Right lung (tissue), 5 donors: ENCODE data around the gene ABCC2. TPM values are rescaled to one million over a fixed set of nuclear protein-coding genes. Genes with fewer than 3 reads are reported as not detected.
"Not testable (repeated sequence)": the region's sequence is repeated elsewhere in the genome, so short reads cannot be mapped to it uniquely, and the experiment has no call there.

ENCODE experiments used
- DNase-seq, 2 donors: peaks; one replicate each; pipeline ENCODE4 v3.0.0-alpha.2; 2013
- polyA plus RNA-seq, 5 donors: library from polyadenylated mRNA; unstranded; fragments of 120-200 nt; gene quantifications; one replicate each; pipeline versions ENCODE4 v1.2.1 to v1.2.3, GENCODE V29; 2013; ENCODE audit warnings: inconsistent platforms in 1 of 5, low replicate concordance in 1 of 5; ENCODE audit not compliant: insufficient read length in 5 of 5, insufficient read depth in 1 of 5

The ABCC2 gene
- polyA plus RNA-seq, 5 donors: 0.78 to 1.5 (median 1.2) TPM

GRCh38 chr10:99895066-99895465 lies 112.6 kb downstream of the ABCC2 start:
- DNase-seq: not testable (repeated sequence)

- DNase-seq: no peak
These were observed 113.4 kb downstream of the ABCC2 start for GRCh38 chr10:99895867-99896266.

Other genes with a start within 250 kb of the ABCC2 start
- under 1 TPM in 1 of 5 donors, not detected in 4; 0.17 TPM for gene NKX2-3, start 249.7 kb upstream of the ABCC2 start, polyA plus RNA-seq
- gene SLC25A28, start 162.2 kb upstream of the ABCC2 start, polyA plus RNA-seq: 10 to 100 TPM; 45.5 to 60.2 (median 49.4) TPM
- 10 to 100 TPM; 11.6 to 18.0 (median 14.5) TPM for gene ENTPD7, start 123.1 kb upstream of the ABCC2 start, polyA plus RNA-seq
- 10 to 100 TPM; 39.0 to 62.1 (median 52.2) TPM for gene COX15, start 50.5 kb upstream of the ABCC2 start, polyA plus RNA-seq
- 10 to 100 TPM; 19.0 to 26.8 (median 25.8) TPM for gene CUTC, start 50.4 kb upstream of the ABCC2 start, polyA plus RNA-seq
- 10 to 100 TPM; 30.1 to 41.5 (median 38.4) TPM for gene DNMBP, start 227.3 kb downstream of the ABCC2 start, polyA plus RNA-seq